ENCODE results near the gene PMAIP1.
"Not testable (repeated sequence)": the region's sequence is repeated elsewhere in the genome, so short reads cannot be mapped to it uniquely, and the experiment has no call there.

Gene PMAIP1

DNA sequence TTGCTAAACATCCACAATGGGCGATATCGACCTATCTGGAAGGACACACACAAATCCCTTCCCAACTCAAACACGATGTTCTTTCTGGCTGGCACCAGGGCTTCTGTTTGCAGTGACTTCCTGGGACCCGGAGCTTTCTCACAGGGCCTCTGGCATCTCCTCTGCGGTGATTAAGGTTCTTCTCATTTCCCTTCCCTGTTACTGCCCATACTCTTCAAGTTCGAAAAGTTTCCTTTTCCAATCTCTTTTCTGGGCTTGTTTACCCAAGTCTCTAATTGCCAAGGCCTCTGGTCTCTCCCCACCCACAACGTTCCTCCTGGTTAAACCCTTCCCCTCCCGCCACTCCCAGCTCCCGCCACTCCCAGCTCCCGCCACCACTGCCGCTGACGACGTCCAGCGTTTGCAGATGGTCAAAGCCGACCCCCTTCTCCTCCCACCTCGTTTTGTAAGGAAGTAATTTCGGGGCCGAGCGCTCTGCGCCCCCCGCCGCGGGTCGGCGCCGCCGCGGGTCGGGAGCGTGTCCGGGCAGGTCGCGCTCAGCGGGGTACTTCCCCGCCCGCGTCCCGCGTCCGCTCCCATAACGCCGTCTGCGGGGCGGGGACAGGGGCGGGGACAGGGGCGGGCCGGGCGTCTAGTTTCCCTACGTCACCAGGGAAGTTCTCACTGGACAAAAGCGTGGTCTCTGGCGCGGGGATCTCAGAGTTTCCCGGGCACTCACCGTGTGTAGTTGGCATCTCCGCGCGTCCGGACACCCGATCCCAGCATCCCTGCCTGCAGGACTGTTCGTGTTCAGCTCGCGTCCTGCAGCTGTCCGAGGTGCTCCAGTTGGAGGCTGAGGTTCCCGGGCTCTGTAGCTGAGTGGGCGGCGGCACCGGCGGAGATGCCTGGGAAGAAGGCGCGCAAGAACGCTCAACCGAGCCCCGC lies at the start of gene PMAIP1:
Gene PMAIP1, plus strand, starts transcription at position 699 of the 924 bp plus-strand sequence. Its CDS starts 182 bp downstream, at position 881.
- peak; percentile 83 for DNase-seq

DNA sequence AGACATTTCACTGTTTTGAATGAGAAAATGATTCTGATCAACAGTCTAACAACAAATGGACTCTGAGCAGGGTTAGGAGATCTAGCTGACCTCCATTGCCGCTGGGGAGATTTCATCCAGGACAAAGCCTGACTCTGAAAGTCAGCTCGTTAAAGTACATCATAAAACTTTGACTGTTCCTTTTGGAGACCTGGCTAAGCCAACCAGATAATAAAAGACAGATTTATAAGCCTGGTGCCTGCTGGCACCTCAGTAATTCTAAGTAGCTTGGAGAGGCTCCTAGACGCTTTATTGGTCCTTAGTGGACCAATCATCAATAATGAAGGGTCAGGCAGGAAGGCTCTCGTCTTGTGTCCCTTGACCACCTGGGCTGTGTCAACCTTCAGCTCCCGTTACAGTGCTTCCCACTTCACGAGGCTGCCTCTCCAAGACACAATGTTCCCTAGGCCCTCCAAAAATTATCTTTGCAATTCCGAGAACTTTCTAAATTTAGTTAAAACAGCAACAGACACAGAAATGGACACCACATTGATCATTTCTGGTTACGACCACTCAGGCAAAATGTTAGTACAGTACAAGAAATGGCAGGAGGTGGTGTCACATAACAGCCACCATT lies 47.9 kb upstream of the PMAIP1 start:
- no peak for DNase-seq

DNA sequence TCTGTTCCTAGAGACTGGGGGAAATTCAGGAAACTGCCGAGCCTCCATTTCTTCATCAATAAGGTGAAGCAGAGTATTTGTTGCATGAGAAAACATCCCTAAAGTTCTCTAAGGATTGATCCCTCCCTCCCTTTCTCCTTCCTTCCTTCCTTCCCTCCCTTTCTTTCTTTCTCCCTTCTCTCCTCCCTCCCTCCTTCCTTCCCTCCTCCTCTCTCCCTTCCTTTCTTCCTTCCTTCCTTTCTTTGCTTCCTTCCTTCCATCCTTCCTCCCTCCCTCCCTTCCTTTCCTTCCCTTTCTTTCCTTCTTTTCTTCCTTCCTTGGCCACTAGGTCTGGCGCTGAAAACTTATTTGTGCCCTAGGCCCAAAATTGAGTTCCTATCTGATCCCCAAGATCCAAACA lies 47.2 kb upstream of the PMAIP1 start:
- no peak for DNase-seq

GRCh38 chr18:59853380-59853779 lies 46.4 kb upstream of the PMAIP1 start:
- no peak for DNase-seq

DNA sequence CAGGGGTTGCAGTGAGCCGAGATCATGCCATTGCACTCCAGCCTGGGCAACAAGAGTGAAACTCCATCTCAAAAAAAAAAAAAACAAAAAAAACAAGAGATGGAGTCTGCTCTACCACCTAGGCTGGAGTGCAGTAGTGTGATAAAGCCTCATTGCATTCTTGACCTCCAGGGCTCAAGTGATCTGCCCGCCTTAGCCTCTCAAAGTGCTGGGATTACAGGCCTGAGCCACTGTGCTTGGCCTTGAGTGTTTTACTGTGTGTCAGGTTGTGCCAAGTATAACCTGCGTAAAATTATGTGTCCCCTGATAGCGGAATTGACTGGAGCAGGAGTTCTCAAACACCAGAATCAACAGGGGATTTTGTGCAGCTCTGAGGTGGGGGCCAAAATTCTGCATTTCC lies 45.8 kb upstream of the PMAIP1 start:
- DNase-seq = not testable (repeated sequence)

DNA sequence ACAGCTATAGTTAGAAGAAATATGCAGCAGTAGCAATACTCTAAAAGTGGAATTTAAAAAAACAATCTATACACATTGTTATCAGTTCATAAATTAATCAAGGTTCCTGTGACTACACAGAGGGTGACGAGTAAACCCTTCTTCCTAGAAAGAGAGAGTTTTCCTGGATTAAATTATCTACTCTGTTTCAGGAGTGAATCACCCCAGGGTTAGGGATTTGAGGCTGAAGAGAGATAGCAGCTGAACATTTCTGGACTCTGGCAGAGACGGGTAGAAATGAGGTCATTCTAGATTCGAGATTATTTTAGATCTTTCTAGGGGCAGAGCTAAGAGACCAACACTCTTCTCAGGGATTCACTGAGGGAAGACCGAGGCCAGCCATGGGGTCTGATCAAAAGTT lies 38.8 kb upstream of the PMAIP1 start:
- no peak for DNase-seq

DNA sequence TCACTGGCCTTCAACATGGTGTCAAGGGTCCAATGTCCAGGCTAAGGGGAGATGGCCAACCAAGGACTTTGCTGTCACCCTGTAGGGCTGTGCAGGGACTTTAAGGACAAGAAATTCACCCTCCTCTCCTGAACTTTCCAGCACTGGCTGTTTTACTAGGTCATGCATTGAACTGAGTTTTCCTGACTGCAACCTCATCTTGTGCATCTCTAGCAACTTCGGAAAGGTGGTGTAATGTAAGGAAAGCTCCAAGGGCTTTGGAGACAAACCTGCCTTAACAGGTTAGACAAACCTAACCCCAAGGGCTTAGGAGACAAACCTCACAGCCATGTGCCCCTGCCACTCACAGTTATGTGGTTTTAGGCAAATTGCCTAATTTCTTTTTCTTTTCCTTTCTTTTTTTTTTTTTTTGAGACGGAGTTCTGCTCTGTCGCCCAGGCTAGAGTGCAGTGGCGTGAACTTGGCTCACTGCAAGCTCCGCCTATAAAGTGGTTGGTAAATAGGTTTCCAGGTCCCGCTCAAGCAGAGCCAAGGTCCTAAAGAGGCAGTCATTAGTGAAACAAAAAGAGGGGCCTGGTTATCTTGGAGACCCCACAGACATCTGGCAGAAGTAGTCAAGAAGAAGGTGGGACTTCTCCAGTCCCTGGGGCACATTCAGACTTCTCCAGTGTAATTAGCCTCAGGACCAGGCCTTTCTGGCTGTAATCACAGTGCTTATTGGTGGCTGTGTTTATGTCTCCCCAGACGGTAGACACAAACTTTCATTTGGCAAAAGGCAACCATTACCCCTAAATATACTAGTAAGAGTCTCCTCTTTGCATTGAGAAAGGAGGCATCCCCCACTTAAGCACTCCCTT lies 37.6 kb upstream of the PMAIP1 start:
- no peak for DNase-seq

DNA sequence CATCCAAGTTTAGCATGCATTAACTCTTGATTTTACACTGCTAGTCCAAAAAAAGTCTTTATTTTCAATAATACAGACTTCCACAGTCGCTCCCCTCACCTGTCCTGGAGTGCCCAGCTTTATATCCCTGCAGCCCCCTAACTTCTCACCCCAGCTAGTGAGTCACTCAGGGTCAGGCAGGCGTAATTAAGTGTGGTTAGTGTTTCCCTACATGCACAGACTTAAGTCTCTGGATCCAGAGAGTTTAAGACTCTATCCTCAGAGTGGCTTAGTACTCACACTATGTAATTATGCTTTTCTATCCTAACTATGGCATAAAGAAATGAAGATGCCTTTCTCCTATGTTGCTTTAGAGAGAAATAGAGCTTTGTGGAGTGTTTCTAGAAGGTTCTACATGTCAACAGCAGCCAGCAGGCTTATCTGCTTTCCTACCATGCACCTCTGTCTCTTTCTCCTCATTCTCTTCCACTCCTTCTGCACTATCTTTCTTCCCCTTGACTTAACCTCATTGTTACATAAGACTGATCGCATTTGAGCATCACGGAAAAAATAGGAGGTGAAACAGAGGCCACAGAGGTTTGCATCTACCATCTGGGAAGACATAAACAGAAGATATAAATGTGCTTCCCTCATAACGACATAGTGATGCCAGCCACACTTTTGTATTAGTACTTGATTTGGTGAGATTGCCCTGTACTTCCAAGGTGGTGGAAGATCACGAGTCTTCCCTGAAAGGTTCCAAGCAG lies 34.4 kb upstream of the PMAIP1 start:
- no peak for DNase-seq

DNA sequence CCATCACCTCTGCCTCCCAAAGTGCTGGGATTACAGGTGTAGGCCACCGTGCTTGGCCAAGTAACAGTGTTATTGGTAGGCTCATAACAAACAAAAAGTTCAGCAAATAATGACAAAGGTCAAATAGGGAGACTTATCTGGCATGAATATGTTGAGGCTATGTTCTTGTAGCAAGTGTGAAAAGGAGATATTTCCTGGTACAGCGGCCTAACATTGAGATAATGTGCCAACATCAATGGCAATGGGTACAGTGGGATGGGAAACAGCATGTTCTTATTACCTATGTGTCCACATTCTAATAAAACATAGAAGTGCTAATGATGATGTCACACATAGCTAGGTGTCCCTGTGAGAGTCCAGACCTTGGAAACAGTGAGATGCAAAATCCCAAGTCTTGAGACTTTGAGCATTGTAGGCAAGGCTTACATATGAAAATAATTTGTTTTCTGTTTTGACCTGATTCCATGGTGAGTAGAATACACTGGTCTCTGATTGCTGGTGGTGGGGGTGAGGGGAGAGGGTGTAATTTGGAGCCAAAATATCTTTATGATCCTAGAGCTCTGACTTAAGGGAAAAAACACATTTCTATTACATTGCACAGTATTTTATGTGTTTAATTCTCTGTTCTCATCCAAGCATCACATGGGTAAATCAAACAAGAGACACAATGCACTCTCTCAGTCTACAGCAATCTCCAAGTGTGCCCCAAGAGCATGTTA lies 33.1 kb upstream of the PMAIP1 start:
- DNase-seq = no peak

DNA sequence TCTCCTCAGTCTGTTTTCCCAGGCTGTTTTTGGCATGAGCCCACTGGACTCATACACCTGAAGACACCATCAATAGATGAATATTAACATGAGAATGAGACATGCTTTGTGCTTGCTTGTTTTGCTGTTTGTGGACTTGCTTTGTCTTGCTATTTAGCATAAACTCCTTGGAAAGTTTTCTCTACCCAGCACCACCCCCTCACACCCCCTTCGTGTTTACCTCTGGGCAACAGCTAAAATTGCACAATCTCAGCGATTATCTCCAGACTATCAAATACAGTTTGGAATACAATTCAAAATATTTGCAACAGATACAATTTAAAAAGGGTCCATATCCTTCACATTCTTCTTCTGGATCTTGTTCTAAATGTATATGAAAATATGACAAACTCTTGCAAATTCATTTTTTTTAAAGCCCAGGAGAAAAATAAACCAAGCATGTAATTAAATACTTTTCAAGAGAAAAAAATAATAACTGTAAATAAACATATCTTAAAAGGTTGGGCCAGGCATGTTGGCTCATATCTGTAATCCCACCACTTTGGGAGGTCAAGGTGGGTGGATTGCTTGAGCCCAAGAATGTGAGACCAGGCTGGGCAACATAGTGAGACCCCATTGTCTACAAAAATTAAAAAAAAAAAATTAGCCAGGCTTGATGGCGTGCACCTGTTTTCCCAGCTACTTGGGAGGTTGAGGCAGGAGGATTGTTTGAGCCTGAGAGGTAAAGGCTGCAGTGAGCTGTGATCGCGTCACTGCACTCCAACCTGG lies 32.3 kb upstream of the PMAIP1 start:
- DNase-seq = no peak

GRCh38 chr18:59870623-59871130 lies 29.1 kb upstream of the PMAIP1 start:
- no peak for DNase-seq

- no peak for DNase-seq
These were observed 28.0 kb upstream of the PMAIP1 start for GRCh38 chr18:59871711-59872362.

- no peak for DNase-seq
These were observed 26.2 kb upstream of the PMAIP1 start for GRCh38 chr18:59873641-59874040.

DNA sequence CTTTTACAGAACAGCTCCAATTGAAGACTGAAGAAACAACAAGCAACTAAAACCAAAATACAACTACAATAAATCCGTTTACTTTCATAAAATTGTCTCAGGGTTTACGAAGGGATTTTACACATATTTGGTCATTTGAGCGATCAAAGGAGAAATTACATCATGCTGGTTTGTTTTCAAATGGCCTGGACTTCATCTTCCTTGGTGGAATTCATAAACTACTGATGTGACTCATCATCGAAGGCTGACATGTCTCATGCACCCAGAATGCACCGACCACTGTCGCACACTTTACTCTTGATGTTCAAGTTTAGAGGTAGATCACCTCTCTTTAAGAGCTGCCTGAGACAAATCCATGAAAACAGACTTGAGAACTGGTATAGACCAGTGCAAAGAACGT lies 25.6 kb upstream of the PMAIP1 start:
- no peak for DNase-seq

DNA sequence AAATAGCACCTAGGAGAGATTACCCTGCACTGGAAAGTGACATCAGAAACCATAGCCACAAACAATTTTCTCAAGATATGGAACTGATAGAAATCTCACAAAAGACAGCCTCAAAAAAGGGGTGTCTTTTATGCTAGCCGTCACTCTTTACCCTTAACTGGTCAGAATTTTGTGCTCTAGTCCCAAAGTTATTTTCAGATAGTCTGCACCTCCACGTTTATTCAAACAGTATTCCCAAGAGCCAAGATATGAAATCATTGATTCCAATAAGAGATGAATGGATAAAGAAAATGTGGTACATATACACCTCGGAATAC lies 23.5 kb upstream of the PMAIP1 start:
- DNase-seq = no peak

GRCh38 chr18:59877361-59877760 lies 22.4 kb upstream of the PMAIP1 start:
- DNase-seq = no peak

GRCh38 chr18:59878644-59879043 lies 21.2 kb upstream of the PMAIP1 start:
- DNase-seq = no peak

- no peak for DNase-seq
These were observed 17.8 kb upstream of the PMAIP1 start for GRCh38 chr18:59881728-59882656.

- DNase-seq = no peak
These were observed 15.4 kb upstream of the PMAIP1 start for GRCh38 chr18:59884351-59884750.

Data from activated naive CD4-positive, alpha-beta T cell treated with anti-CD3 and anti-CD28 coated beads, Interleukin-2, amount 50 U/mL, for 16 hours (primary cell).